ENCODE measurements around the gene ALDH4A1.
"Not testable (repeated sequence)": the region's sequence is repeated elsewhere in the genome, so short reads cannot be mapped to it uniquely, and the experiment has no call there.

Gene ALDH4A1

GRCh38 chr1:18869847-18870594 is 32.3 kb downstream of the ALDH4A1 start:
- Mint-ChIP-seq H3K36me3 (no peaks in the 10 kb centered on the region), H3K27me3 (peaks cover 2% of the 10 kb centered on the region), H3K4me3 (no peak overlapping the region), H3K27ac (no peak overlapping the region), H3K4me1 (no peaks in the 10 kb centered on the region), H3K9me3 (no peaks in the 10 kb centered on the region)

- Mint-ChIP-seq H3K9me3 (no peaks in the 10 kb centered on the region), H3K4me1 (no peaks in the 10 kb centered on the region), H3K4me3 (no peak overlapping the region), H3K36me3 (no peaks in the 10 kb centered on the region), H3K27me3 (peaks cover 2% of the 10 kb centered on the region), H3K27ac (no peak overlapping the region)
These were observed 33.4 kb downstream of the ALDH4A1 start for GRCh38 chr1:18868801-18869424.

- Mint-ChIP-seq H3K4me3 (no peak overlapping the region), H3K4me1 (no peaks in the 10 kb centered on the region), H3K36me3 (no peaks in the 10 kb centered on the region), H3K9me3 (no peaks in the 10 kb centered on the region), H3K27ac (no peak overlapping the region), H3K27me3 (peaks cover 2% of the 10 kb centered on the region)
These were observed 34.0 kb downstream of the ALDH4A1 start for GRCh38 chr1:18868354-18868753.

- Mint-ChIP-seq H3K36me3 (no peaks in the 10 kb centered on the region), H3K27ac (no peak overlapping the region), H3K27me3 (peaks cover 2% of the 10 kb centered on the region), H3K4me3 (no peak overlapping the region), H3K9me3 (no peaks in the 10 kb centered on the region), H3K4me1 (no peaks in the 10 kb centered on the region)
These were observed 35.5 kb downstream of the ALDH4A1 start for GRCh38 chr1:18866846-18867245.

GRCh38 chr1:18866314-18866713 is 36.0 kb downstream of the ALDH4A1 start:
- H3K9me3 Mint-ChIP-seq: no peaks in the 10 kb centered on the region
- H3K36me3 Mint-ChIP-seq: no peaks in the 10 kb centered on the region
- peaks cover 2% of the 10 kb centered on the region for H3K27me3 Mint-ChIP-seq
- H3K4me3 Mint-ChIP-seq: no peak overlapping the region
- H3K27ac Mint-ChIP-seq: no peak overlapping the region
- H3K4me1 Mint-ChIP-seq: no peaks in the 10 kb centered on the region

GRCh38 chr1:18865176-18865575 is 37.2 kb downstream of the ALDH4A1 start:
- Mint-ChIP-seq H3K4me3 (no peak overlapping the region), H3K27ac (no peak overlapping the region), H3K36me3 (no peaks in the 10 kb centered on the region), H3K27me3 (peaks cover 2% of the 10 kb centered on the region), H3K4me1 (no peaks in the 10 kb centered on the region), H3K9me3 (no peaks in the 10 kb centered on the region)

- H3K36me3 Mint-ChIP-seq: no peaks in the 10 kb centered on the region
- no peaks in the 10 kb centered on the region for H3K9me3 Mint-ChIP-seq
- peaks cover 1% of the 10 kb centered on the region for H3K27me3 Mint-ChIP-seq
These were observed 40.8 kb downstream of the ALDH4A1 start for GRCh38 chr1:18861590-18861989.

GRCh38 chr1:18861082-18861481 is 41.3 kb downstream of the ALDH4A1 start:
- Mint-ChIP-seq H3K4me3 (no peak overlapping the region), H3K36me3 (no peaks in the 10 kb centered on the region), H3K27me3 (peaks cover 3% of the 10 kb centered on the region), H3K9me3 (no peaks in the 10 kb centered on the region), H3K4me1 (no peaks in the 10 kb centered on the region), H3K27ac (no peak overlapping the region)

More at GRCh38 chr1:18861590-18861989, 40.8 kb downstream of the ALDH4A1 start:
- Mint-ChIP-seq H3K4me1 (no peaks in the 10 kb centered on the region), H3K4me3 (no peak overlapping the region), H3K27ac (no peak overlapping the region)

- Mint-ChIP-seq H3K4me1 (no peaks in the 10 kb centered on the region), H3K27me3 (peaks cover 3% of the 10 kb centered on the region), H3K9me3 (no peaks in the 10 kb centered on the region), H3K36me3 (no peaks in the 10 kb centered on the region), H3K4me3 (no peak within 1 kb of the TSS), H3K27ac (no peak within 1 kb of the TSS)
These were observed 42.8 kb downstream of the ALDH4A1 start, which contains the start of gene TAS1R2 for GRCh38 chr1:18859560-18859959. Gene TAS1R2, minus strand, starts transcription at chr1:18859660. Its CDS starts 0 bp downstream, at chr1:18859660.

GRCh38 chr1:18858070-18858688 is 44.2 kb downstream of the ALDH4A1 start:
- Mint-ChIP-seq H3K4me3 (no peak overlapping the region), H3K27ac (no peak overlapping the region), H3K36me3 (no peaks in the 10 kb centered on the region), H3K9me3 (no peaks in the 10 kb centered on the region), H3K4me1 (no peaks in the 10 kb centered on the region), H3K27me3 (peaks cover 3% of the 10 kb centered on the region)

GRCh38 chr1:18856435-18856834 is 45.9 kb downstream of the ALDH4A1 start:
- no peaks in the 10 kb centered on the region for H3K36me3 Mint-ChIP-seq
- H3K4me1 Mint-ChIP-seq: no peaks in the 10 kb centered on the region
- H3K4me3 Mint-ChIP-seq: no peak overlapping the region
- H3K9me3 Mint-ChIP-seq: no peaks in the 10 kb centered on the region
- peaks cover 3% of the 10 kb centered on the region for H3K27me3 Mint-ChIP-seq
- no peak overlapping the region for H3K27ac Mint-ChIP-seq

GRCh38 chr1:18855573-18855972 is 46.8 kb downstream of the ALDH4A1 start:
- Mint-ChIP-seq H3K4me3 (no peak overlapping the region), H3K4me1 (no peaks in the 10 kb centered on the region), H3K27ac (no peak overlapping the region), H3K36me3 (no peaks in the 10 kb centered on the region), H3K9me3 (no peaks in the 10 kb centered on the region), H3K27me3 (peaks cover 3% of the 10 kb centered on the region)

GRCh38 chr1:18854331-18855025 is 47.9 kb downstream of the ALDH4A1 start:
- no peaks in the 10 kb centered on the region for H3K9me3 Mint-ChIP-seq
- H3K4me1 Mint-ChIP-seq: no peaks in the 10 kb centered on the region
- H3K27ac Mint-ChIP-seq: no peak overlapping the region
- H3K4me3 Mint-ChIP-seq: no peak overlapping the region
- no peaks in the 10 kb centered on the region for H3K36me3 Mint-ChIP-seq
- peaks cover 1% of the 10 kb centered on the region for H3K27me3 Mint-ChIP-seq

GRCh38 chr1:18852501-18852900 is 49.9 kb downstream of the ALDH4A1 start:
- Mint-ChIP-seq H3K27ac (no peak overlapping the region), H3K4me3 (no peak overlapping the region), H3K9me3 (no peaks in the 10 kb centered on the region), H3K27me3 (peaks cover 3% of the 10 kb centered on the region), H3K4me1 (no peaks in the 10 kb centered on the region), H3K36me3 (no peaks in the 10 kb centered on the region)

GRCh38 chr1:18849261-18849711 is 53.1 kb downstream of the ALDH4A1 start:
- Mint-ChIP-seq H3K36me3 (no peaks in the 10 kb centered on the region), H3K27me3 (peaks cover 2% of the 10 kb centered on the region), H3K9me3 (peaks cover 3% of the 10 kb centered on the region), H3K4me1 (no peaks in the 10 kb centered on the region), H3K4me3 (no peak overlapping the region), H3K27ac (no peak overlapping the region)

- not testable (repeated sequence) for H3K36me3 Mint-ChIP-seq, H3K9me3 Mint-ChIP-seq, H3K27me3 Mint-ChIP-seq, H3K4me1 Mint-ChIP-seq, H3K4me3 Mint-ChIP-seq, H3K27ac Mint-ChIP-seq
These were observed 54.6 kb downstream of the ALDH4A1 start for GRCh38 chr1:18847723-18848122.

All from activated naive CD4-positive, alpha-beta T cell treated with anti-CD3 and anti-CD28 coated beads, Interleukin-2, amount 50 U/mL, for 24 hours (primary cell).